ENCODE data around the gene WT1. TPM values are rescaled to one million over a fixed set of nuclear protein-coding genes. Genes with fewer than 3 reads are reported as not detected.

The WT1 gene
- total and polyA plus RNA-seq, 10 of the 15 experiments (the other 5 are each of a cell fraction or from before 2014, with no cell fraction given), result 0.07 to 0.37 (median 0.08) TPM; not detected in 7

DNA sequence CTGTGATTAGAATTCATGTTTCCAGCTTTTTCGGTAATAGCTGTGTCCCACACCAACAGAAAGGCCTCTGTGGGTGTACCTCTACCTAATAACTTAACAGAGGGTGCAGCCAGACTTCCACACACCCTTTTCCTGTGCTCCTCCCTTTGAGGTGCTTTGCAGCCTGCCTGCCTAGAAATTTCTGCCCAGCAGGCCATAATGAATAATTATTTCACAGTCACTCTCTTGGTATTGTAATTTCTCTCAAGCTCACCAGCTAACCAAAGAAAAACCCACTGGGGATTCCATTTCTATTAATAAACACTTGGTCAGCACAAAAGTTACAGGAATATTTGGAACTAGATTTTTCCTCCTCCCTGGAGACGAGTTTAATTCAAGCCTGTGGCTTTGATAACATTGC, 13.3 kb downstream of the WT1 start:
- in situ Hi-C loops (cut with MboI), result no loop called here
- no peak for DNase-seq (ENCODE audit: low read depth, low spot score)
- 25% methylated on average over 2 of the region's 2 CpGs for WGBS (ENCODE audit: insufficient coverage, insufficient replicate concordance, low lambda C conversion rate, missing lambda C conversion rate)
- H3K4me1 ChIP-seq (ENCODE audit: control insufficient read depth, insufficient read depth, low read length), result peaks cover 5% of the 10 kb centered on the region
- ATAC-seq, result no peak
- ChIA-PET SMC1A (ENCODE audit: uncharacterized antibody, unreplicated experiment) (interaction anchor here (0.9 to 2.2 kb wide), 5 partner anchors 26 to 1315 kb away, joined by 3 to 8 read pairs (median 6); no protein-coding TSS in a partner anchor), CTCF (no interaction called here), RAD21 (ENCODE audit: unreplicated experiment) (interaction anchor here (1.4 to 1.7 kb wide), 3 partner anchors 26 to 79 kb away, joined by 3 read pairs; no protein-coding TSS in a partner anchor), POLR2A (interaction anchor here (0.5 to 1.0 kb wide), 2 partner anchors 10 to 1326 kb away, joined by 3 read pairs; no protein-coding TSS in a partner anchor)
- no peaks in the 10 kb centered on the region for H3K79me2 ChIP-seq (ENCODE audit: control insufficient read depth, insufficient read depth, low read length)
- H3K9me3 ChIP-seq (replicated peaks; ENCODE audit: control insufficient read depth, insufficient read depth, low read length), result no peaks in the 10 kb centered on the region; the same call in 2 of the 3 replicates
- no TSS peak for BruUV-seq (replicated peaks)
- H3K4me2 ChIP-seq (ENCODE audit: control insufficient read depth, insufficient read depth), result no peak overlapping the region
- no peaks in the 10 kb centered on the region for H4K20me1 ChIP-seq (ENCODE audit: control insufficient read depth, insufficient read depth)
- no peak overlapping the region for H3K27ac ChIP-seq (ENCODE audit: control insufficient read depth, insufficient read depth)
- no peak overlapping the region for H2AFZ ChIP-seq (ENCODE audit: control insufficient read depth, low read depth, low read length)
- no peak for TF ChIP-seq CHD4 (IDR thresholded peaks at IDR 0.05)
- no peak for TF ChIP-seq KLF5 (IDR thresholded peaks at IDR 0.05; ENCODE audit: partially characterized antibody)
- TF ChIP-seq YY1 (IDR thresholded peaks at IDR 0.05; ENCODE audit: low read depth, low read length), result no peak
- TF ChIP-seq SP1 (IDR thresholded peaks at IDR 0.05; ENCODE audit: low read depth, low read length), result no peak
- TF ChIP-seq, protein P1, sequence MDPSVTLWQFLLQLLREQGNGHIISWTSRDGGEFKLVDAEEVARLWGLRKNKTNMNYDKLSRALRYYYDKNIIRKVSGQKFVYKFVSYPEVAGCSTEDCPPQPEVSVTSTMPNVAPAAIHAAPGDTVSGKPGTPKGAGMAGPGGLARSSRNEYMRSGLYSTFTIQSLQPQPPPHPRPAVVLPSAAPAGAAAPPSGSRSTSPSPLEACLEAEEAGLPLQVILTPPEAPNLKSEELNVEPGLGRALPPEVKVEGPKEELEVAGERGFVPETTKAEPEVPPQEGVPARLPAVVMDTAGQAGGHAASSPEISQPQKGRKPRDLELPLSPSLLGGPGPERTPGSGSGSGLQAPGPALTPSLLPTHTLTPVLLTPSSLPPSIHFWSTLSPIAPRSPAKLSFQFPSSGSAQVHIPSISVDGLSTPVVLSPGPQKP (IDR thresholded peaks at IDR 0.05; ENCODE audit: low read depth, low read length), result no peak
- no peak for TF ChIP-seq HDAC6 (IDR thresholded peaks at IDR 0.05; ENCODE audit: unreplicated experiment)
- no peak for TF ChIP-seq SIX5 (IDR thresholded peaks at IDR 0.05; ENCODE audit: low read depth, low read length, severe bottlenecking)
- TF ChIP-seq NFIC (IDR thresholded peaks at IDR 0.05; ENCODE audit: low read depth, low read length), result no peak
- no peak for TF ChIP-seq SMARCA5 (IDR thresholded peaks at IDR 0.05)
- TF ChIP-seq, protein P2, sequence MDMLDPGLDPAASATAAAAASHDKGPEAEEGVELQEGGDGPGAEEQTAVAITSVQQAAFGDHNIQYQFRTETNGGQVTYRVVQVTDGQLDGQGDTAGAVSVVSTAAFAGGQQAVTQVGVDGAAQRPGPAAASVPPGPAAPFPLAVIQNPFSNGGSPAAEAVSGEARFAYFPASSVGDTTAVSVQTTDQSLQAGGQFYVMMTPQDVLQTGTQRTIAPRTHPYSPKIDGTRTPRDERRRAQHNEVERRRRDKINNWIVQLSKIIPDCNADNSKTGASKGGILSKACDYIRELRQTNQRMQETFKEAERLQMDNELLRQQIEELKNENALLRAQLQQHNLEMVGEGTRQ (IDR thresholded peaks at IDR 0.05; ENCODE audit: borderline replicate concordance, low read depth, low read length), result no peak
- TF ChIP-seq RAD21 (IDR thresholded peaks at IDR 0.05; ENCODE audit: insufficient read depth, low read depth, low read length), result no peak
- no peak for TF ChIP-seq ZZZ3 (IDR thresholded peaks at IDR 0.05; ENCODE audit: control insufficient read depth, insufficient read length, low read depth)
- no peak for TF ChIP-seq CBX3 (IDR thresholded peaks at IDR 0.05; ENCODE audit: borderline replicate concordance, low read depth)
- TF ChIP-seq, protein P3, sequence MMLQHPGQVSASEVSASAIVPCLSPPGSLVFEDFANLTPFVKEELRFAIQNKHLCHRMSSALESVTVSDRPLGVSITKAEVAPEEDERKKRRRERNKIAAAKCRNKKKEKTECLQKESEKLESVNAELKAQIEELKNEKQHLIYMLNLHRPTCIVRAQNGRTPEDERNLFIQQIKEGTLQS (IDR thresholded peaks at IDR 0.05; ENCODE audit: borderline replicate concordance, extremely low read depth, low read depth, low read length), result no peak
- peaks cover 0 to 10% of the 10 kb centered on the region in 2 experiments; a peak in 2 of 4 replicates for H3K27me3 ChIP-seq (replicated peaks in 1 of 2; ENCODE audit: control insufficient read depth in 2 of 2, insufficient read depth in 2 of 2, low read length in 1 of 2)
- H3K9ac ChIP-seq (ENCODE audit: control insufficient read depth, insufficient read depth, low read length), result no peak overlapping the region
- FAIRE-seq, result no peak
- intact Hi-C loops (cut with micrococcal nuclease; ENCODE audit: unreplicated experiment), result no loop called here
- H3K36me3 ChIP-seq (ENCODE audit: control insufficient read depth in 2 of 2, insufficient read depth in 2 of 2, low read length in 1 of 2), result no peaks in the 10 kb centered on the region
- H3K4me3 ChIP-seq, result no peak overlapping the region

Data from GM12878 (cell line).